NB4 (cell line): ENCODE measurements around the gene MEPCE.
"Not testable (repeated sequence)": the region's sequence is repeated elsewhere in the genome, so short reads cannot be mapped to it uniquely, and the experiment has no call there.

Experiments used
- DNase-seq: peaks from one replicate; pipeline ENCODE4 v3.0.0; 2010; ENCODE audit warnings: low read depth
- H3K4me3 ChIP-seq: one replicate; pipeline ENCODE4 v1.5.1; 2011; ENCODE audit warnings: mild to moderate bottlenecking, low read depth, low read length, moderate library complexity
- CTCF ChIP-seq: IDR thresholded peaks from one replicate; pipeline ENCODE4 v1.5.1; 2012; ENCODE audit warnings: low read depth, low read length
- MAX ChIP-seq: IDR thresholded peaks from 2 replicates; pipeline ENCODE4 v1.6.1; 2011; ENCODE audit warnings: low read depth, low read length
- MYC ChIP-seq: IDR thresholded peaks from 2 replicates; pipeline ENCODE4 v1.6.1; 2011; ENCODE audit warnings: low read depth, low read length
- POLR2A ChIP-seq: IDR thresholded peaks from 2 replicates; pipeline ENCODE4 v1.6.1; 2011; ENCODE audit warnings: mild to moderate bottlenecking; ENCODE audit not compliant: insufficient read length; ENCODE audit errors: extremely low read depth

MEPCE gene

GRCh38 chr7:100437150-100438100 is 7.8 kb downstream of the MEPCE start:
- H3K4me3 ChIP-seq = no peak overlapping the region
- no peak for DNase-seq
- no peak for TF ChIP-seq CTCF
- TF ChIP-seq MYC = no peak
- no peak for TF ChIP-seq MAX
- TF ChIP-seq POLR2A = no peak

GRCh38 chr7:100438172-100438571 is 8.5 kb downstream of the MEPCE start:
- no peak overlapping the region for H3K4me3 ChIP-seq
- TF ChIP-seq MYC (no peak), MAX (no peak), CTCF (no peak), POLR2A (no peak)
- no peak for DNase-seq

GRCh38 chr7:100438731-100439130 is 9.1 kb downstream of the MEPCE start:
- DNase-seq, H3K4me3 ChIP-seq: not testable (repeated sequence)

- not testable (repeated sequence) for H3K4me3 ChIP-seq, DNase-seq
Measured at GRCh38 chr7:100439244-100439643, 9.6 kb downstream of the MEPCE start.

GRCh38 chr7:100441641-100442535 is 12.3 kb downstream of the MEPCE start:
- no peak overlapping the region for H3K4me3 ChIP-seq
- no peak for TF ChIP-seq POLR2A
- TF ChIP-seq MYC = no peak
- TF ChIP-seq MAX = no peak
- TF ChIP-seq CTCF = no peak
- DNase-seq = no peak

- TF ChIP-seq MAX (no peak), CTCF (no peak)
- H3K4me3 ChIP-seq = no peak overlapping the region
- DNase-seq = no peak
Measured at GRCh38 chr7:100443096-100443840, 13.6 kb downstream of the MEPCE start.
